ENCODE results near the gene SLC25A48.

SLC25A48 gene

DNA sequence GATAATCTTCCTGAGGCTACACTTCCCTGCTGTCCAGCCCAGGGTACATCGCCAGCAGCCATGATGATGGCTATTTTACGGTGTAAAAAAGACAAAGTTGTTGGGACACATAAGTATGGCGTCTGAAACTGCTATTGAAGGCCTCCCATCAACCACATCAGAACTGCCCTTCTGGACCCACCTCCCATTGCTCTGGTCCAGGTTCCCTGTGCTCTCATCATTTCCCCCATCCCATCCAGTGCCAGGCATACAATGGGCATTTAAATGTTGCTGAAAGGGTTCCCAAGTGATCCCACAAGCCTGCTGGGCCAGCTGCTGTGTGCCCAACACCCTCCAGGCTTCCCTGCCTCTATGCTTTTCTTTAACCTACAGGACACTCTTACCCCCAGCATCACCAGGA, 50.6 kb downstream of the SLC25A48 start:
- peak; percentile 16 for DNase-seq

- peak; percentile 51 for DNase-seq
Observed at GRCh38 chr5:135886136-135886535, 51.7 kb downstream of the SLC25A48 start.

- peak; percentile 88 for DNase-seq
Observed at GRCh38 chr5:135887447-135887864, 53.0 kb downstream of the SLC25A48 start.

- peak; percentile 85 for DNase-seq
Observed at GRCh38 chr5:135887881-135888614, 53.6 kb downstream of the SLC25A48 start.

GRCh38 chr5:135890296-135890695, 55.8 kb downstream of the SLC25A48 start:
- DNase-seq: no peak

DNA sequence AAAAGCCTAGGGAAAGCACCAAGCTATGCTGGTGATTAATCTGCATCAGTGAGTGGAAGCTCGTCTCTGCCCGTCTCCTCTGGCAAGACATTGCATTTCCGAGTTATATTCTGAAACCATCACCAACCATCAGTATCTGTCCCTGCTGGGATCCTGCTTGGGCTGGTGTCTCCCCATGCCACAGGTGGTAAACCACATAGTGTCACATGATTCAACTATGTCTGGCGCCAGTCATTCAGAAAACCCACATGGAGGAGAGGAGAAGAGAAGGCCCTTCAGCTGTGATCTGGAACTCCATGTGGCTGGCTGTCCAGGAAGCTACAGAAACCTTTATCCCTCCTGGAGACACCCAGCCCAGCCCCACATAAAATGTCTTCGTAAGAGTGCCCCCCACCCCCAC, 56.4 kb downstream of the SLC25A48 start:
- DNase-seq: no peak

DNA sequence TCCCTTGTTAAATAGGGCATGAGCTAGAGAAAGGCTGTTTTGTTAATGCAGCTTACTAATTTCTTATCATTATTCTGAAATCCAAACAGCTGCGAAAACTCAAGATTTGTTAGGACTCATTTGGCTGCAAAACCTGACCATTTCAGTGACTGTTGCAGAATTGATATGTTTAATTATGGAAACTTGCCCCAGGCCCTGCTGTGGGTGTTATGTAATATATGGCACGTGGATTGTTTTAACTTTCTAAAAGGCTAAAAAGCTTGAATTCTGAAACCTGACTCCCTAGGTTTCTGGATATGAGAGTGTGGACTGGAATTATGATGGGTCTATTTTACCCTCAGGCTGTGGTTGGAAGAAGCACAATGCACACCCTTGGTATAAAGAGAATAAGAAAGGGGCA, 56.8 kb downstream of the SLC25A48 start:
- no peak for DNase-seq

DNA sequence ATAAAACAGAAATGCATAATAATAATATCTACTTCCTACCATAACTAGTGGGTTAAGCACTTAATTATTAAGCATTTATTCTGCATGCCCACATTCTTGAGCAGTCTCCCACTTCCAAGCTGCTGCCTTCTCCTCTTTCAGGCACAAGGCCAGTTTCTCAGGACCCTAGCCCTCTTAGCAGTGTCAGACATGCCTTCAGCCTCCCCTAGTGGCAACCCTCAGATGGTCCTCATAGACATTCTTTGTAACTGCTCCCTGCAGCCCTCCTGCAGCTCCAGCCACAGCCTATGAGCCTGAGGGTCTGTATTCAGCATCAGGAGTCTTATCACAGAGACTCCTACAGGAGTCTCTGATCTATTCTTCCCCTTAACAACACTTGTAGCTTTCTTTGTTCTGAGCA, 57.3 kb downstream of the SLC25A48 start:
- peak; percentile 84 for DNase-seq

DNA sequence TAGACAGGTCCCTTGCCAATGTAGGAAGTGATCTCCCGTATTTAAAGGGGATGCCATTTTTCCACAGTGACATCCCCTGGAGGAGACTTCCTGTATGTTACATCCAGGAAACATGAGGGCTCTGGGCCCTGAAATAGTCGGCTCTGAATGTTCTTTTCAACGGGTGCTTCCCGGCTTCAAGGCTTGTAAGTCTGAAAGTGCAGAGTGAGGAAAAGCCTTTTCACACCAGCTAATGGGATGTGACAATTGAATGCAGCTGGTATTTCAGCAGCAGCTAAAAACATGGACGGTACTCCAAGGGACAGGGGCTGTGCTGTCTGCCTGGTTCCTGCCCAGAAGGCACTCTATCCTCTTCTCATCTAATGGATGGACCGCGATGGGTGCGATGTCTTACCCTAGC, 59.8 kb downstream of the SLC25A48 start:
- DNase-seq: no peak

- no peak for DNase-seq
Observed at GRCh38 chr5:135894789-135895188, 60.3 kb downstream of the SLC25A48 start.

DNA sequence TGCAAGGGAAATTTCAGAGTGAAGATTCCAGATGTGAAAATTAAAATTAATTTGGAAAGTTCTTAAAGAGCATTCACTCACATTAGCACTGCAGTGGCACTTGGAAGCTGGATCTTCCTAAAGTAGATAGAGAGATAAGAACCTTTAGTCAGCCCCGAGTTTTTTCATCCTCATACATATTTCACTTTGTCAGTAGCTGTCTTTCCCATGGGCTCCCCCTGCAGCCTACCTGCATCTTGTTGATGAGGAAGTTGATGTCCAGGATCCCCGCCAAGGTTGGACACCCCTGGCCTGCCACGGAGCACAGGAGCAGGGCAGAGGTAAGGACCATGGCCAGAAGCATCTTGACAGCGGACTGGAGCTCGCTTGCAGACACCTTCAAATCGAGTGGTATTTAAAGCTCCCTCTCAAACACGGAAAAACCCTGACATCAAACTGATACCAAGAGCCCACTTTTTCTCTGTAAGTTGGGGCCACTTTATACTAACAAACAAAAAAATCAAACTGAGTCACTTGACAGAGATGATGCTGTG, 61.1 kb downstream of the SLC25A48 start, which contains the start of gene IL9:
Gene IL9, minus strand, starts transcription at position 368 of the 533 bp plus-strand sequence. Its CDS starts 25 bp downstream, at position 343.
- no peak for DNase-seq

GRCh38 chr5:135898651-135899050, 64.2 kb downstream of the SLC25A48 start:
- DNase-seq: no peak

DNA sequence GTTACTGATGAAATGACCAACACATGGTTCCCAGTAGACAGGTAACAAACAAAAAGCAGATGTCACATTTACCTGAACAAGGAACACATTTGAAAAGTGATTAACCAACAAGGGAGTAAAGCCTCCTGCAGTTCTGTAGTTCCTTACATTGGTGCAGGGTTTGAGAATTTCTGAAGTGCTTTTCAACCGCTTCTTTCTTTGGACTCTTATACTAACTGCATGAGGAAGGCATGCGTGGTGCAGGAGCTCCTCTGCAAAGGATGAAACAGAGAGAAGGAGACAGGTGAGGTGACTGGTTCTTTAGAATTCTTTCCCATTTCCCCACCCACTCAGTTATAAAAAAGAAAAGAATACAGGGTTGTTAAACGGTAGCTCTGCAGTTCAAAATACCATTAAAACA, 65.8 kb downstream of the SLC25A48 start:
- no peak for DNase-seq

GRCh38 chr5:135901633-135902032, 67.2 kb downstream of the SLC25A48 start:
- no peak for DNase-seq

DNA sequence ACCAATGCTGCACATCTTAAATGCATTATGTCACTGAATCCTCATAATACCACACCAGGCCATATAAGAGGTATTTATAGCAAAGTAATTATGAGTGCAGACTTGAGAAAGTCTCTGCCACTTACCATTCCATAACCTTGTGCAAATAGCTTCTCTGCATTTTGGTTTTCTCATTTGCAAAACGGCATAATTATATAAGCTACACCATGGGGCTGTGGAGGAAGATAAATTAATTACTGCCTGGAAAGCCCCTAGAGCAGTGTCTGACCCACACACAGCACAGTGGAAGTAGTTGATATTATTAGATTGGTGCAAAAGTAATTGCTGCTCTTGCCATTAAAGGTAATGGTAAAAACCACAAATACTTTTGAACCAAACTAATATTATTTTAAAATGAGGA, 70.7 kb downstream of the SLC25A48 start:
- DNase-seq: no peak

GRCh38 chr5:135913713-135914626, 79.5 kb downstream of the SLC25A48 start:
- no peak for DNase-seq

GRCh38 chr5:135915466-135916001, 81.1 kb downstream of the SLC25A48 start:
- DNase-seq: no peak

- no peak for DNase-seq
Observed at GRCh38 chr5:135916638-135917263, 82.3 kb downstream of the SLC25A48 start.

DNA sequence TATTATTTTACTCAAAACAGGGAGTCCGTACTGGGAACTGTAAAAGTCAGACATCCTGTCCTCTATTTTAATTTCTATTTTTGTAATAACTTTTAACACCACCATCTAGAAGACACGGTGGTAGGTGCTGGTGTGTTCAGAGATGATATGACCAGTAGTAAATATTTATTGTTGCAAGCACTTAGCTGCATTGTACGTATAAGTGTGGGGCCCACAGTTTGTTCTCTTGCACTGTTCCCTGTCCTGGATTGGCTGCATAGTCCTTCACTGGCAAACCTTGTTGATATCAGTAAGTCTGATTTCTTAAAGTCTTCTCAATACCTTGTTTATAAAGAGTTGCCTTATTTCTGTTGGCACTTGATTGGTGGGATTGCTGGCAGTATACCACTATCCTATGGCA, 85.7 kb downstream of the SLC25A48 start:
- no peak for DNase-seq

DNA sequence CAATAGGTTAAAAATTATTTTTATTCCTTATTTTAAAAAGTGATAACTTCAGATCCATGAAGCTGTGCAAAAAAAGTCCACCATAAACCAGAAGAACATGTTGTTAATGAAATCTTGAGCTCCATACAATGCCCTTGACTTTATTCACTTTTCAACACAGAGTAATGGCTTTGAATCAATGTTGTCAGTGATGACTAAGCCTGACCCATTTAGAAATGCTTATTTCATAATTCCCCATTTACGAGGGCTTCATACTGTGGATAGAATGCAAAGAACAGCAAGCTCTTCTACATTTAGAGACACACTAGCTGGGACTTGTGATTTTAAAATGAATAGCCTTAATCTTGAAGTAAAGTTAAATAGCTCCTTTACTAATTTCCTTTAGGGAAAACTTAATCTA, 86.9 kb downstream of the SLC25A48 start:
- DNase-seq: no peak

- DNase-seq: peak; percentile 84
Observed at GRCh38 chr5:135930029-135930948, 95.8 kb downstream of the SLC25A48 start.

GRCh38 chr5:135930949-135931295, 96.5 kb downstream of the SLC25A48 start:
- DNase-seq: no peak
